H7 (cell line): ENCODE results near the gene GKN2. TPM values are rescaled to one million over a fixed set of nuclear protein-coding genes. Genes with fewer than 3 reads are reported as not detected.

ENCODE experiments used
- DNase-seq: peaks from one replicate; pipeline ENCODE4 v3.0.0; 2012
- H3K27me3 ChIP-seq: 2 replicates; pipeline ENCODE4 v1.6.0; 2011; ENCODE audit warnings: mild to moderate bottlenecking, low read length; ENCODE audit not compliant: control insufficient read depth, insufficient read depth
- H3K36me3 ChIP-seq: replicated peaks from 2 replicates; pipeline ENCODE4 v1.5.1; 2011; ENCODE audit warnings: low read length; ENCODE audit not compliant: control insufficient read depth, insufficient read depth
- H3K4me3 ChIP-seq: 2 replicates; pipeline ENCODE4 v1.5.1; 2011; ENCODE audit warnings: low read depth, mild to moderate bottlenecking, control low read depth, low read length, moderate library complexity; ENCODE audit not compliant: insufficient read depth
- total RNA-seq: library from RNA; depleted of rRNA; stranded (reverse); fragments of >200 nt; shearing (Covaris generic); gene quantifications from 2 replicates; pipeline ENCODE4 v1.2.3, GENCODE V29; 2014; rRNA removed

GKN2 gene
- total RNA-seq = not detected in 2 replicates

- H3K36me3 ChIP-seq = no peaks in the 10 kb centered on the region
- DNase-seq = no peak
- H3K4me3 ChIP-seq = no peak within 1 kb of the TSS
- H3K27me3 ChIP-seq = no peaks in the 10 kb centered on the region
These were observed at the start of gene GKN2 for GRCh38 chr2:68952887-68953521. Gene GKN2 (minus strand): TSS chr2:68952893. CDS start chr2:68952861, 32 bp downstream.

- H3K27me3 ChIP-seq = no peaks in the 10 kb centered on the region
- H3K4me3 ChIP-seq = no peak overlapping the region
- H3K36me3 ChIP-seq = no peaks in the 10 kb centered on the region
- DNase-seq = no peak
These were observed 49.2 kb upstream of the GKN2 start for GRCh38 chr2:69001879-69002278.

- no peak for DNase-seq
- Histone ChIP-seq H3K4me3 (no peak overlapping the region), H3K27me3 (no peaks in the 10 kb centered on the region), H3K36me3 (no peaks in the 10 kb centered on the region)
These were observed 44.7 kb upstream of the GKN2 start for GRCh38 chr2:68997401-68997800.

GRCh38 chr2:68995916-68996315 is 43.2 kb upstream of the GKN2 start:
- H3K36me3 ChIP-seq = no peaks in the 10 kb centered on the region
- H3K4me3 ChIP-seq = no peak overlapping the region
- no peak for DNase-seq
- no peaks in the 10 kb centered on the region for H3K27me3 ChIP-seq

GRCh38 chr2:68994864-68995263 is 42.2 kb upstream of the GKN2 start:
- Histone ChIP-seq H3K4me3 (no peak overlapping the region), H3K27me3 (no peaks in the 10 kb centered on the region), H3K36me3 (no peaks in the 10 kb centered on the region)
- no peak for DNase-seq

- Histone ChIP-seq H3K27me3 (no peaks in the 10 kb centered on the region), H3K4me3 (no peak overlapping the region), H3K36me3 (no peaks in the 10 kb centered on the region)
- DNase-seq = no peak
These were observed 41.0 kb upstream of the GKN2 start for GRCh38 chr2:68993660-68994059.

- H3K27me3 ChIP-seq = no peaks in the 10 kb centered on the region
- H3K36me3 ChIP-seq = no peaks in the 10 kb centered on the region
- DNase-seq = no peak
- no peak overlapping the region for H3K4me3 ChIP-seq
These were observed 40.2 kb upstream of the GKN2 start for GRCh38 chr2:68992933-68993332.

GRCh38 chr2:68992341-68992740 is 39.6 kb upstream of the GKN2 start:
- no peak for DNase-seq
- H3K36me3 ChIP-seq = no peaks in the 10 kb centered on the region
- no peaks in the 10 kb centered on the region for H3K27me3 ChIP-seq
- no peak overlapping the region for H3K4me3 ChIP-seq

GRCh38 chr2:68989035-68989434 is 36.3 kb upstream of the GKN2 start:
- no peak overlapping the region for H3K4me3 ChIP-seq
- H3K27me3 ChIP-seq = no peaks in the 10 kb centered on the region
- H3K36me3 ChIP-seq = no peaks in the 10 kb centered on the region
- no peak for DNase-seq

GRCh38 chr2:68987021-68987503 is 34.4 kb upstream of the GKN2 start:
- Histone ChIP-seq H3K36me3 (no peaks in the 10 kb centered on the region), H3K4me3 (no peak overlapping the region), H3K27me3 (no peaks in the 10 kb centered on the region)
- DNase-seq = peak; percentile 10

- H3K27me3 ChIP-seq = no peaks in the 10 kb centered on the region
- H3K4me3 ChIP-seq = no peak overlapping the region
- no peaks in the 10 kb centered on the region for H3K36me3 ChIP-seq
- DNase-seq = no peak
These were observed 28.3 kb upstream of the GKN2 start for GRCh38 chr2:68980956-68981355.

- no peaks in the 10 kb centered on the region for H3K36me3 ChIP-seq
- no peak for DNase-seq
- no peak overlapping the region for H3K4me3 ChIP-seq
- H3K27me3 ChIP-seq = no peaks in the 10 kb centered on the region
These were observed 25.4 kb upstream of the GKN2 start for GRCh38 chr2:68978098-68978497.

GRCh38 chr2:68977453-68977852 is 24.8 kb upstream of the GKN2 start:
- Histone ChIP-seq H3K4me3 (no peak overlapping the region), H3K27me3 (no peaks in the 10 kb centered on the region), H3K36me3 (no peaks in the 10 kb centered on the region)
- DNase-seq = no peak

GRCh38 chr2:68975844-68976243 is 23.2 kb upstream of the GKN2 start:
- H3K4me3 ChIP-seq = no peak overlapping the region
- H3K36me3 ChIP-seq = no peaks in the 10 kb centered on the region
- no peak for DNase-seq
- no peaks in the 10 kb centered on the region for H3K27me3 ChIP-seq

GRCh38 chr2:68974946-68975665 is 22.4 kb upstream of the GKN2 start:
- H3K4me3 ChIP-seq = no peak overlapping the region
- H3K27me3 ChIP-seq = no peaks in the 10 kb centered on the region
- no peak for DNase-seq
- H3K36me3 ChIP-seq = no peaks in the 10 kb centered on the region
